Hepatocyte (in vitro differentiated cells): ENCODE data around the gene SNX5. TPM values are rescaled to one million over a fixed set of nuclear protein-coding genes. Genes with fewer than 3 reads are reported as not detected.

Experiments used
- DNase-seq: peaks from one replicate; pipeline ENCODE4 v3.0.0-alpha.2; 2016; ENCODE audit warnings: low spot score
- H2AFZ ChIP-seq: fragments of 200-600 bp; sonication (generic); 2 replicates; pipeline ENCODE4 v1.6.0; 2016; ENCODE audit warnings: antibody characterized with exemption, mild to moderate bottlenecking
- H3K27ac ChIP-seq: fragments of 200-600 bp; sonication (generic); 2 replicates; pipeline ENCODE4 v1.5.1; 2016; ENCODE audit warnings: mild to moderate bottlenecking
- H3K27me3 ChIP-seq: fragments of 200-600 bp; sonication (generic); 2 replicates; pipeline ENCODE4 v1.6.1; 2016
- H3K36me3 ChIP-seq: fragments of 200-600 bp; sonication (generic); replicated peaks from 2 replicates; pipeline ENCODE4 v1.5.1; 2016; ENCODE audit warnings: low read depth; ENCODE audit not compliant: insufficient read depth
- H3K4me1 ChIP-seq: fragments of 200-600 bp; sonication (generic); 2 replicates; pipeline ENCODE4 v1.5.1; 2016; ENCODE audit warnings: mild to moderate bottlenecking, moderate library complexity; ENCODE audit not compliant: insufficient read depth
- H3K4me2 ChIP-seq: fragments of 200-600 bp; sonication (generic); 2 replicates; pipeline ENCODE4 v1.6.0; 2016
- H3K4me3 ChIP-seq: fragments of 200-600 bp; sonication (generic); 2 replicates; pipeline ENCODE4 v1.5.1; 2016; ENCODE audit warnings: mild to moderate bottlenecking
- H3K79me2 ChIP-seq: fragments of 200-600 bp; sonication (generic); 2 replicates; pipeline ENCODE4 v1.6.0; 2017; ENCODE audit warnings: mild to moderate bottlenecking
- H3K9me2 ChIP-seq: fragments of 200-600 bp; sonication (generic); replicated peaks from 2 replicates; pipeline ENCODE4 v1.6.0; 2017; ENCODE audit warnings: mild to moderate bottlenecking; ENCODE audit not compliant: insufficient read depth
- H3K9me3 ChIP-seq: fragments of 200-600 bp; sonication (generic); 2 replicates; pipeline ENCODE4 v1.5.1; 2016; ENCODE audit warnings: low read depth, mild to moderate bottlenecking
- H4K20me1 ChIP-seq: fragments of 200-600 bp; sonication (generic); 2 replicates; pipeline ENCODE4 v1.6.0; 2016; ENCODE audit warnings: mild to moderate bottlenecking; ENCODE audit not compliant: insufficient read depth, poor library complexity, severe bottlenecking
- CTCF ChIP-seq: fragments of 200-600 bp; sonication (generic); IDR thresholded peaks from 2 replicates; pipeline ENCODE4 v1.5.1; 2016; ENCODE audit warnings: antibody characterized with exemption, mild to moderate bottlenecking; ENCODE audit not compliant: poor library complexity
- EZH2 ChIP-seq: fragments of 200-600 bp; sonication (generic); IDR thresholded peaks from 2 replicates; pipeline ENCODE4 v1.6.1; 2016; ENCODE audit warnings: antibody characterized with exemption, mild to moderate bottlenecking, borderline replicate concordance
- EZH2phosphoT487 ChIP-seq: fragments of 200-600 bp; sonication (generic); IDR thresholded peaks from one replicate; pipeline ENCODE4 v1.6.1; 2018; ENCODE audit warnings: antibody characterized with exemption, mild to moderate bottlenecking, low read depth, moderate library complexity; ENCODE audit not compliant: unreplicated experiment, severe bottlenecking
- WGBS: methylation state at CpG from one replicate; pipeline ENCODE4 v1.1.6; 2016; ENCODE audit warnings: low lambda C conversion rate; ENCODE audit errors: missing lambda C conversion rate; 5-methylcytosine and 5-hydroxymethylcytosine counted together
- polyA plus RNA-seq: library from polyadenylated mRNA; unstranded; fragments of >200 nt; fragmentation: Nextera tagmentation; extraction: Ambion mirVana; gene quantifications from 2 replicates; pipeline ENCODE4 v1.2.1, GENCODE V29; 2016
- total RNA-seq: library from RNA; depleted of rRNA; stranded (reverse); fragments of >200 nt; gene quantifications from 2 replicates; pipeline ENCODE4 v1.2.3, GENCODE V29; 2014

SNX5 gene
- total and polyA plus RNA-seq, 2 experiments from 2014 or later = 74.9 to 190 TPM

- H3K4me1 ChIP-seq = peaks cover 47% of the 10 kb centered on the region
- TF ChIP-seq EZH2phosphoT487 (no peak), EZH2 (no peak)
- H3K27ac ChIP-seq = no peak overlapping the region
- no peaks in the 10 kb centered on the region for H4K20me1 ChIP-seq
- H3K36me3 ChIP-seq = no peaks in the 10 kb centered on the region
- no peak for DNase-seq
- no peaks in the 10 kb centered on the region for H3K27me3 ChIP-seq
- no peak overlapping the region for H3K4me3 ChIP-seq
- H3K9me3 ChIP-seq = no peaks in the 10 kb centered on the region
- no peak overlapping the region for H2AFZ ChIP-seq
- no peaks in the 10 kb centered on the region for H3K79me2 ChIP-seq
- no peaks in the 10 kb centered on the region for H3K9me2 ChIP-seq
- WGBS = 91% methylated on average over 3 of the region's 3 CpGs
- no peak overlapping the region for H3K4me2 ChIP-seq
Measured at GRCh38 chr20:17935186-17935585, 33.4 kb downstream of the SNX5 start.

- no peak for DNase-seq
- Histone ChIP-seq H4K20me1 (no peaks in the 10 kb centered on the region), H3K36me3 (no peaks in the 10 kb centered on the region), H3K4me1 (peaks cover 45% of the 10 kb centered on the region), H3K27ac (no peak overlapping the region), H2AFZ (no peak overlapping the region), H3K9me3 (no peaks in the 10 kb centered on the region), H3K4me3 (no peak overlapping the region), H3K27me3 (no peaks in the 10 kb centered on the region), H3K4me2 (no peak overlapping the region), H3K79me2 (no peaks in the 10 kb centered on the region), H3K9me2 (no peaks in the 10 kb centered on the region)
- 68% methylated on average over 16 of the region's 16 CpGs for WGBS
- TF ChIP-seq CTCF = no peak
- no peak for TF ChIP-seq EZH2
- no peak for TF ChIP-seq EZH2phosphoT487
Measured at GRCh38 chr20:17934141-17934862, 34.3 kb downstream of the SNX5 start.

GRCh38 chr20:17933711-17934110 is 34.9 kb downstream of the SNX5 start:
- no peaks in the 10 kb centered on the region for H3K27me3 ChIP-seq
- H3K4me2 ChIP-seq = no peak overlapping the region
- H3K27ac ChIP-seq = no peak overlapping the region
- no peak overlapping the region for H3K4me3 ChIP-seq
- no peak for DNase-seq
- no peaks in the 10 kb centered on the region for H3K79me2 ChIP-seq
- no peaks in the 10 kb centered on the region for H3K36me3 ChIP-seq
- 59% methylated on average over 5 of the region's 5 CpGs for WGBS
- peaks cover 49% of the 10 kb centered on the region for H3K4me1 ChIP-seq
- no peaks in the 10 kb centered on the region for H4K20me1 ChIP-seq
- no peaks in the 10 kb centered on the region for H3K9me2 ChIP-seq
- no peak overlapping the region for H2AFZ ChIP-seq
- H3K9me3 ChIP-seq = no peaks in the 10 kb centered on the region
- TF ChIP-seq CTCF (no peak), EZH2phosphoT487 (no peak), EZH2 (no peak)

GRCh38 chr20:17933121-17933520 is 35.5 kb downstream of the SNX5 start:
- Histone ChIP-seq H3K9me2 (no peaks in the 10 kb centered on the region), H3K4me1 (peaks cover 54% of the 10 kb centered on the region), H2AFZ (no peak overlapping the region), H3K4me2 (no peak overlapping the region), H4K20me1 (no peaks in the 10 kb centered on the region), H3K27ac (no peak overlapping the region), H3K36me3 (no peaks in the 10 kb centered on the region), H3K27me3 (no peaks in the 10 kb centered on the region), H3K79me2 (no peaks in the 10 kb centered on the region), H3K9me3 (no peaks in the 10 kb centered on the region), H3K4me3 (no peak overlapping the region)
- TF ChIP-seq EZH2 (no peak), EZH2phosphoT487 (no peak), CTCF (no peak)
- 100% methylated on average over 1 of the region's 1 CpG for WGBS
- no peak for DNase-seq
